SK-N-SH treated with all-trans-retinoic acid at 6 μM for 48 hours (cell line): ENCODE data around the gene TAOK1.

Experiments
- ATAC-seq: fragments of 200-7000 bp; cut with Tn5 transposase; 3 replicates; pipeline ENCODE4 v1.9.1; 2020; ENCODE audit warnings: mild to moderate bottlenecking, moderate library complexity
- ARNTL ChIP-seq: fragments of 450-650 bp; formaldehyde crosslinking; IDR thresholded peaks from 2 replicates; pipeline ENCODE4 v1.5.0; 2020; ENCODE audit warnings: low read depth, mild to moderate bottlenecking, moderate library complexity, borderline replicate concordance
- BACH2 ChIP-seq: fragments of 250-450 bp; sonication (Bioruptor Pico); IDR thresholded peaks from 2 replicates; pipeline ENCODE4 v1.9.0; 2021; ENCODE audit warnings: mild to moderate bottlenecking, borderline replicate concordance
- CREB5 ChIP-seq: fragments of 250-450 bp; sonication (Bioruptor Pico); IDR thresholded peaks from 2 replicates; pipeline ENCODE4 v1.5.1; 2020; ENCODE audit warnings: low read depth, mild to moderate bottlenecking, moderate library complexity
- CSDC2 ChIP-seq: fragments of 250-450 bp; sonication (Bioruptor Pico); IDR thresholded peaks from 2 replicates; pipeline ENCODE4 v1.5.0; 2020; ENCODE audit warnings: mild to moderate bottlenecking, moderate library complexity
- ESRRG ChIP-seq: fragments of 250-450 bp; sonication (Bioruptor Pico); IDR thresholded peaks from 2 replicates; pipeline ENCODE4 v1.6.1; 2021; ENCODE audit warnings: mild to moderate bottlenecking
- PATZ1 ChIP-seq: fragments of 250-450 bp; sonication (Bioruptor Pico); IDR thresholded peaks from 2 replicates; pipeline ENCODE4 v1.8.0; 2020; ENCODE audit warnings: mild to moderate bottlenecking, moderate library complexity, borderline replicate concordance
- POU6F1 ChIP-seq: fragments of 250-450 bp; sonication (Bioruptor Pico); IDR thresholded peaks from 2 replicates; pipeline ENCODE4 v1.8.0; 2021; ENCODE audit warnings: low read depth, mild to moderate bottlenecking, moderate library complexity, borderline replicate concordance
- PPARA ChIP-seq: fragments of 250-450 bp; sonication (Bioruptor Pico); IDR thresholded peaks from 2 replicates; pipeline ENCODE4 v1.5.0; 2020; ENCODE audit warnings: mild to moderate bottlenecking, borderline replicate concordance
- RARB ChIP-seq: fragments of 250-450 bp; sonication (Bioruptor Pico); IDR thresholded peaks from 2 replicates; pipeline ENCODE4 v1.8.0; 2021; ENCODE audit warnings: mild to moderate bottlenecking, moderate library complexity
- TCF4 ChIP-seq: fragments of 250-450 bp; sonication (Bioruptor Pico); IDR thresholded peaks from 2 replicates; pipeline ENCODE4 v1.8.0; 2021; ENCODE audit warnings: mild to moderate bottlenecking, moderate library complexity, borderline replicate concordance
- TOX ChIP-seq: fragments of 250-450 bp; sonication (Bioruptor Pico); IDR thresholded peaks from 2 replicates; pipeline ENCODE4 v1.8.0; 2021; ENCODE audit warnings: mild to moderate bottlenecking, moderate library complexity, borderline replicate concordance
- TSHZ2 ChIP-seq: fragments of 250-450 bp; sonication (Bioruptor Pico); IDR thresholded peaks from 2 replicates; pipeline ENCODE4 v1.5.0; 2020; ENCODE audit warnings: mild to moderate bottlenecking, moderate library complexity
- ZC3H10 ChIP-seq: fragments of 250-450 bp; sonication (Bioruptor Pico); IDR thresholded peaks from 2 replicates; pipeline ENCODE4 v1.5.1; 2021; ENCODE audit warnings: mild to moderate bottlenecking, moderate library complexity
- ZFP3 ChIP-seq: fragments of 250-450 bp; sonication (Bioruptor Pico); IDR thresholded peaks from 2 replicates; pipeline ENCODE4 v1.5.0; 2020; ENCODE audit warnings: mild to moderate bottlenecking, moderate library complexity
- ZFP30 ChIP-seq: fragments of 450-650 bp; formaldehyde crosslinking; IDR thresholded peaks from 2 replicates; pipeline ENCODE4 v1.5.0; 2022; ENCODE audit warnings: mild to moderate bottlenecking, moderate library complexity
- ZNF565 ChIP-seq: fragments of 450-650 bp; formaldehyde crosslinking; conservative IDR thresholded peaks from 2 replicates; pipeline ENCODE4 v1.5.0; 2020; ENCODE audit warnings: low read depth, mild to moderate bottlenecking, moderate library complexity
- ZNF70 ChIP-seq: fragments of 450-650 bp; formaldehyde crosslinking; IDR thresholded peaks from 2 replicates; pipeline ENCODE4 v1.5.0; 2020; ENCODE audit warnings: mild to moderate bottlenecking, moderate library complexity
- ZNF8 ChIP-seq: fragments of 450-650 bp; formaldehyde crosslinking; IDR thresholded peaks from 2 replicates; pipeline ENCODE4 v1.5.0; 2020; ENCODE audit warnings: mild to moderate bottlenecking, moderate library complexity

TAOK1 gene

GRCh38 chr17:29495011-29495410 lies 104.8 kb downstream of the TAOK1 start (continued):
- TF ChIP-seq POU6F1 (CRISPR knock-in tag) (no peak), ZNF8 (CRISPR knock-in tag) (no peak), ZFP3 (CRISPR knock-in tag) (no peak), PPARA (CRISPR knock-in tag) (no peak), BACH2 (CRISPR knock-in tag) (no peak), ZFP30 (no peak)

GRCh38 chr17:29504711-29505110 lies 114.5 kb downstream of the TAOK1 start:
- ATAC-seq: no peak
- TF ChIP-seq PPARA (CRISPR knock-in tag) (no peak), PATZ1 (CRISPR knock-in tag) (no peak), TOX (no peak), ZFP30 (no peak), TSHZ2 (CRISPR knock-in tag) (no peak), ESRRG (CRISPR knock-in tag) (no peak), CSDC2 (CRISPR knock-in tag) (no peak), ZC3H10 (CRISPR knock-in tag) (no peak), ZNF70 (CRISPR knock-in tag) (no peak), CREB5 (no peak), TCF4 (CRISPR knock-in tag) (no peak), BACH2 (CRISPR knock-in tag) (no peak)

GRCh38 chr17:29505836-29506235 lies 115.7 kb downstream of the TAOK1 start:
- no peak for ATAC-seq
- TF ChIP-seq ESRRG (CRISPR knock-in tag): no peak
- no peak for TF ChIP-seq TCF4 (CRISPR knock-in tag)
- no peak for TF ChIP-seq ARNTL
- no peak for TF ChIP-seq RARB (CRISPR knock-in tag)
- TF ChIP-seq ZFP3 (CRISPR knock-in tag): no peak
- TF ChIP-seq, all 23 proteins: peak for 0

- ATAC-seq: no peak
- no peak for TF ChIP-seq PATZ1 (CRISPR knock-in tag)
- no peak for TF ChIP-seq ZNF8 (CRISPR knock-in tag)
- no peak for TF ChIP-seq ZFP30
- TF ChIP-seq ZC3H10 (CRISPR knock-in tag): no peak
- TF ChIP-seq POU6F1 (CRISPR knock-in tag): no peak
- no peak for TF ChIP-seq ZFP3 (CRISPR knock-in tag)
- TF ChIP-seq BACH2 (CRISPR knock-in tag): no peak
- TF ChIP-seq CREB5: no peak
- no peak for TF ChIP-seq ZNF565 (CRISPR knock-in tag)
- TF ChIP-seq ESRRG (CRISPR knock-in tag): no peak
- no peak for TF ChIP-seq TSHZ2 (CRISPR knock-in tag)
- TF ChIP-seq ARNTL: no peak
- TF ChIP-seq TCF4 (CRISPR knock-in tag): no peak
These were observed 120.8 kb downstream of the TAOK1 start for GRCh38 chr17:29510953-29511352.
